H1 (cell line): ENCODE measurements around the gene WDR38. TPM values are rescaled to one million over a fixed set of nuclear protein-coding genes. Genes with fewer than 3 reads are reported as not detected.
A peak's percentile ranks its signal among the peaks of the same experiment; 100 is the strongest.

Source experiments
- CTCF ChIA-PET: fragments of 300-600 bp; sonication (Branson Sonifier 250); formaldehyde crosslinking; loops from one replicate; lab custom pipeline; 2021; ENCODE audit not compliant: partially characterized antibody; lab: Charles Lee
- POLR2A ChIA-PET: fragments of 300-600 bp; sonication (Branson Sonifier 250); formaldehyde crosslinking; loops from one replicate; lab custom pipeline; 2021; ENCODE audit warnings: inconsistent platforms; ENCODE audit not compliant: partially characterized antibody; lab: Charles Lee
- DNase-seq, 2 experiments: peaks; one replicate each; pipeline versions ENCODE4 v3.0.0 to v3.0.0-alpha.2; 2010 to 2022; ENCODE audit warnings: low spot score in 2 of 2, low read depth in 1 of 2, mixed read lengths in 1 of 2
- FAIRE-seq: peaks from 2 replicates; lab custom pipeline; 2011; peaks lifted over from hg19 to GRCh38; lab: Jason Lieb, UNC
- H2AFZ ChIP-seq: 2 replicates; pipeline ENCODE4 v1.8.1; 2012; ENCODE audit warnings: low read length, inconsistent platforms
- H2AK5ac ChIP-seq: 2 replicates; pipeline ENCODE4 v1.6.1; 2013; ENCODE audit warnings: low read depth, low read length
- H2BK120ac ChIP-seq: replicated peaks from 2 replicates; pipeline ENCODE3; 2013; ENCODE audit warnings: low read depth, low read length, inconsistent platforms
- H2BK12ac ChIP-seq: 2 replicates; pipeline ENCODE4 v1.6.1; 2013; ENCODE audit warnings: low read depth, low read length
- H2BK15ac ChIP-seq: 2 replicates; pipeline ENCODE4 v1.6.1; 2013; ENCODE audit warnings: low read length
- H2BK20ac ChIP-seq: 2 replicates; pipeline ENCODE4 v1.6.1; 2013; ENCODE audit warnings: low read length
- H2BK5ac ChIP-seq: 2 replicates; pipeline ENCODE4 v1.6.1; 2013; ENCODE audit warnings: low read depth, low read length
- H3K14ac ChIP-seq: 2 replicates; pipeline ENCODE4 v1.6.1; 2013; ENCODE audit warnings: inconsistent platforms; ENCODE audit not compliant: insufficient read length
- H3K18ac ChIP-seq: 2 replicates; pipeline ENCODE4 v1.6.1; 2013; ENCODE audit warnings: low read length; ENCODE audit errors: extremely low read depth
- H3K23ac ChIP-seq: 2 replicates; pipeline ENCODE4 v1.6.1; 2013; ENCODE audit warnings: inconsistent platforms; ENCODE audit not compliant: insufficient read length
- H3K23me2 ChIP-seq: 2 replicates; pipeline ENCODE4 v1.6.1; 2013; ENCODE audit warnings: low read depth, low read length
- H3K27ac ChIP-seq: 2 replicates; pipeline ENCODE4 v1.6.1; 2011; ENCODE audit warnings: low read depth, low read length, inconsistent platforms
- H3K27me3 ChIP-seq, 4 experiments: replicated peaks in 1 of 4; 1 replicate in 1 of 4; 2 replicates in 3 of 4; pipeline versions ENCODE4 v1.6.1 to v1.8.1; 2011 to 2013; ENCODE audit warnings: low read length in 3 of 4, mild to moderate bottlenecking in 3 of 4, inconsistent platforms in 2 of 4, mixed read lengths in 2 of 4, moderate library complexity in 1 of 4; ENCODE audit not compliant: control insufficient read depth in 3 of 4, insufficient read depth in 3 of 4; ENCODE audit errors: extremely low read depth in 1 of 4
- H3K36me3 ChIP-seq, 4 experiments: 2 replicates each; pipeline versions ENCODE4 v1.6.1 to v1.8.1; 2011 to 2013; ENCODE audit warnings: mild to moderate bottlenecking in 4 of 4, low read length in 3 of 4, moderate library complexity in 2 of 4, control low read depth in 1 of 4, inconsistent platforms in 1 of 4; ENCODE audit not compliant: insufficient read depth in 4 of 4, control insufficient read depth in 2 of 4
- H3K4ac ChIP-seq: replicated peaks from 2 replicates; pipeline ENCODE3; 2013; ENCODE audit warnings: low read length, low read depth, mixed read lengths, inconsistent platforms; ENCODE audit not compliant: insufficient read length
- H3K4me1 ChIP-seq, 4 experiments: replicated peaks in 1 of 4; 1 replicate in 1 of 4; 2 replicates in 3 of 4; pipeline versions ENCODE4 v1.6.1 to v1.8.1; 2011 to 2013; ENCODE audit warnings: low read length in 3 of 4, inconsistent platforms in 2 of 4, mixed read lengths in 1 of 4; ENCODE audit not compliant: insufficient read depth in 4 of 4, control insufficient read depth in 3 of 4
- H3K4me2 ChIP-seq, 2 experiments: 2 replicates each; pipeline versions ENCODE4 v1.6.1 to v1.8.1; 2011 to 2013; ENCODE audit warnings: low read depth in 2 of 2, low read length in 2 of 2, control low read depth in 1 of 2, inconsistent platforms in 1 of 2, mild to moderate bottlenecking in 1 of 2; ENCODE audit not compliant: insufficient read depth in 1 of 2
- H3K4me3 ChIP-seq, 4 experiments: fragments of 200-600, 300-600 bp in 1 of 4; sonication (generic), shearing (Covaris generic), sonication (Bioruptor Twin) in 1 of 4; 2 replicates each; pipeline versions ENCODE4 v1.5.1 to v1.8.1; 2011 to 2016; ENCODE audit warnings: low read length in 4 of 4, low read depth in 3 of 4, control low read depth in 2 of 4, inconsistent platforms in 2 of 4, mild to moderate bottlenecking in 2 of 4, mixed read lengths in 1 of 4, moderate library complexity in 1 of 4; ENCODE audit not compliant: insufficient read depth in 2 of 4; ENCODE audit errors: extremely low read depth in 1 of 4
- H3K56ac ChIP-seq: replicated peaks from 2 replicates; pipeline ENCODE3; 2013; ENCODE audit warnings: low read depth, mild to moderate bottlenecking, mixed read lengths, low read length, inconsistent platforms; ENCODE audit not compliant: insufficient read length
- H3K79me1 ChIP-seq: 2 replicates; pipeline ENCODE4 v1.6.1; 2013; ENCODE audit warnings: low read depth, low read length, control low read depth
- H3K79me2 ChIP-seq, 2 experiments: 2 replicates each; pipeline versions ENCODE4 v1.6.1 to v1.8.1; 2012 to 2013; ENCODE audit warnings: low read length in 2 of 2, mild to moderate bottlenecking in 2 of 2, inconsistent platforms in 1 of 2; ENCODE audit not compliant: insufficient read depth in 2 of 2, control insufficient read depth in 1 of 2
- H3K9ac ChIP-seq, 4 experiments: replicated peaks in 1 of 4; 1 replicate in 1 of 4; 2 replicates in 3 of 4; pipeline versions ENCODE4 v1.6.1 to v1.8.1; 2011 to 2013; ENCODE audit warnings: low read depth in 3 of 4, low read length in 3 of 4, control low read depth in 2 of 4, mild to moderate bottlenecking in 2 of 4, moderate library complexity in 2 of 4, inconsistent platforms in 1 of 4; ENCODE audit errors: extremely low read depth in 1 of 4
- H3K9me3 ChIP-seq, 2 experiments: 2 replicates each; pipeline versions ENCODE4 v1.6.1 to v1.8.1; 2012 to 2013; ENCODE audit warnings: mild to moderate bottlenecking in 2 of 2, moderate library complexity in 2 of 2, control low read depth in 1 of 2, inconsistent platforms in 1 of 2, low read depth in 1 of 2, low read length in 1 of 2, mixed read lengths in 1 of 2; ENCODE audit not compliant: insufficient read depth in 2 of 2
- H4K20me1 ChIP-seq, 2 experiments: replicated peaks in 1 of 2; 2 replicates each; pipeline versions ENCODE3 to v1.8.1; 2011 to 2013; ENCODE audit warnings: inconsistent platforms in 2 of 2, low read length in 2 of 2, mild to moderate bottlenecking in 1 of 2; ENCODE audit not compliant: insufficient read depth in 2 of 2, control insufficient read depth in 1 of 2
- H4K5ac ChIP-seq: 2 replicates; pipeline ENCODE4 v1.6.1; 2013; ENCODE audit warnings: low read length, low read depth, mixed read lengths, inconsistent platforms; ENCODE audit not compliant: insufficient read length
- H4K8ac ChIP-seq: 2 replicates; pipeline ENCODE4 v1.8.0; 2013; ENCODE audit warnings: mild to moderate bottlenecking, moderate library complexity, low read length, inconsistent platforms; ENCODE audit not compliant: insufficient read depth; ENCODE audit errors: extremely low read depth
- H4K91ac ChIP-seq: replicated peaks from 2 replicates; pipeline ENCODE3; 2013; ENCODE audit warnings: low read length, mixed read lengths, inconsistent platforms; ENCODE audit not compliant: insufficient read length
- NRF1 ChIP-seq: IDR thresholded peaks from 2 replicates; pipeline ENCODE4 v1.6.1; 2011; ENCODE audit warnings: mild to moderate bottlenecking, low read depth, low read length, improper control_type of control experiment
- WGBS, 2 experiments: shearing (Covaris generic) in 1 of 2; methylation state at CpG; one replicate each; pipeline versions ENCODE4 v1.1.6 to v1.1.7; 2013 to 2015; ENCODE audit warnings: low lambda C conversion rate in 2 of 2, mixed read lengths in 2 of 2, inconsistent platforms in 1 of 2, low coverage in 1 of 2, missing lambda C conversion rate in 1 of 2; ENCODE audit not compliant: insufficient replicate concordance in 2 of 2, insufficient coverage in 1 of 2, insufficient read length in 1 of 2; ENCODE audit errors: extremely low coverage in 1 of 2, missing lambda C conversion rate in 1 of 2; 5-methylcytosine and 5-hydroxymethylcytosine counted together
- polyA plus RNA-seq, 7 experiments: library from polyadenylated mRNA; depleted of rRNA in 3 of 7; stranded (reverse) in 5 of 7; unstranded in 2 of 7; fragments of >200 nt in 5 of 7; fragments of 200-250 nt in 2 of 7; gene quantifications; 1 replicate in 5 of 7; 2 replicates in 1 of 7; 4 replicates in 1 of 7; pipeline versions ENCODE4 v1.2.1 to v1.2.3, GENCODE V29; 2011 to 2013; ENCODE audit warnings: missing spikeins in 2 of 7, mixed read lengths in 2 of 7
- total RNA-seq: library from RNA; stranded (reverse); fragmentation: NEBNext Ultra II Directional; extraction: Animal tissue kit (Norgen Biotek cat#: 25700); gene quantifications from 2 replicates; pipeline ENCODE4 v1.2.1, GENCODE V29; 2021

The WDR38 gene
- total and polyA plus RNA-seq, 2 of the 8 experiments (the other 6 are each of a cell fraction or from before 2014, with no cell fraction given) = not detected

DNA sequence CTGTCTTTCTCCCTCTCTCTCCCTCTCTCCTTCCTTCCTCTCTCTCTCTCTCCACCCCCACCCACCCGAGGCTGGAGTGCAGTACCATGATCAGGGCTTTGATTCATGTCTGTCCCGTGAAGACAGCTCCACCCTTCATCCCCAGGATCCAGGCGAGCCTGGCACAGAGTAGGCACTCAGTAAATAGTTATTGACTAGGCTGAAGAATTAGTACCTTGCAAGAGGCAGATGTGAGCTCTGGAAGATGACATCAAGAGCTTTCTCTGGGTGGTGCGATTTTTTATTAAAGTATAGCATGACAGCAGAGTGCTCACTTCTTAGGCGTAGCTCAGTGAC, 24.0 kb upstream of the WDR38 start:
- H2BK15ac ChIP-seq = no peak overlapping the region
- FAIRE-seq = no peak
- H4K20me1 ChIP-seq = no peaks in the 10 kb centered on the region
- no peak overlapping the region for H2AK5ac ChIP-seq
- no peak for DNase-seq
- no peaks in the 10 kb centered on the region for H3K27me3 ChIP-seq
- H3K14ac ChIP-seq = no peak overlapping the region
- H2AFZ ChIP-seq = 0 out of 2 replicates have a peak overlapping the region, but pooled peaks have one; percentile 33
- no peak overlapping the region for H3K27ac ChIP-seq
- POLR2A ChIA-PET = interaction anchor here (0.7 to 3.2 kb wide), 4 partner anchors 11 to 51 kb away, joined by 3 to 18 read pairs (median 4); partner anchors contain the start of genes ARPC5L and RPL35
- H3K4me1 ChIP-seq = peaks cover 0 to 3% (median 1%) of the 10 kb centered on the region in 4 experiments; a peak in 3 of 7 replicates
- H3K79me2 ChIP-seq = no peaks in the 10 kb centered on the region
- H3K9ac ChIP-seq = no peak overlapping the region; a peak in 1 of 7 replicates
- no peak overlapping the region for H3K4me3 ChIP-seq
- no peak overlapping the region for H2BK120ac ChIP-seq
- no peak overlapping the region for H4K8ac ChIP-seq
- no peak overlapping the region for H3K23ac ChIP-seq
- no peak overlapping the region for H2BK5ac ChIP-seq
- no peak overlapping the region; the same call in 1 of the 2 replicates for H3K18ac ChIP-seq
- H3K4ac ChIP-seq = no peak overlapping the region
- H3K36me3 ChIP-seq = no peaks in the 10 kb centered on the region
- H3K9me3 ChIP-seq = no peaks in the 10 kb centered on the region
- CTCF ChIA-PET = interaction anchor here (0.6 to 65.2 kb wide), 6 partner anchors 11 to 1728 kb away, joined by 3 to 1529 read pairs (median 10); partner anchors contain the start of genes ARPC5L, NR6A1, OLFML2A and RPL35
- 58% methylated on average over 5 of the region's 5 CpGs; no CpG with 5 or more reads in 1 of the 2 experiments for WGBS, 2 experiments
- no peaks in the 10 kb centered on the region for H3K79me1 ChIP-seq
- no peaks in the 10 kb centered on the region for H3K23me2 ChIP-seq
- H3K4me2 ChIP-seq = 0 out of 4 replicates have a peak overlapping the region, but pooled peaks of 1 of the 2 experiments have one; percentile 34
- H2BK20ac ChIP-seq = no peak overlapping the region
- TF ChIP-seq NRF1 = no peak
- no peak overlapping the region for H4K5ac ChIP-seq
- H2BK12ac ChIP-seq = 0 out of 2 replicates have a peak overlapping the region, but pooled peaks have one; percentile 9
- H4K91ac ChIP-seq = no peak overlapping the region
- H3K56ac ChIP-seq = no peak overlapping the region
